Smooth muscle cell (in vitro differentiated cells): ENCODE measurements around the gene KLHDC8A. TPM values are rescaled to one million over a fixed set of nuclear protein-coding genes. Genes with fewer than 3 reads are reported as not detected.
"Not testable (repeated sequence)": the region's sequence is repeated elsewhere in the genome, so short reads cannot be mapped to it uniquely, and the experiment has no call there.

Source experiments
- DNase-seq: peaks from one replicate; lab custom pipeline; 2025; ENCODE audit not compliant: unreplicated experiment; lab: John Stamatoyannopoulos, UW
- H2AFZ ChIP-seq: fragments of 200-600 bp; sonication (generic); 2 replicates; pipeline ENCODE4 v1.6.0; 2016; ENCODE audit warnings: antibody characterized with exemption, low read depth, mild to moderate bottlenecking
- H3F3A ChIP-seq: fragments of 200-600 bp; sonication (generic); 2 replicates; pipeline ENCODE4 v1.6.0; 2017; ENCODE audit warnings: antibody characterized with exemption, low read depth
- H3K27ac ChIP-seq: fragments of 200-600 bp; sonication (generic); 2 replicates; pipeline ENCODE4 v1.5.1; 2016; ENCODE audit warnings: low read depth, mild to moderate bottlenecking
- H3K27me3 ChIP-seq: fragments of 200-600 bp; sonication (generic); 2 replicates; pipeline ENCODE4 v1.6.1; 2016; ENCODE audit warnings: low read depth, mild to moderate bottlenecking
- H3K36me3 ChIP-seq: fragments of 200-600 bp; sonication (generic); 2 replicates; pipeline ENCODE4 v1.5.1; 2016; ENCODE audit warnings: low read depth
- H3K4me1 ChIP-seq: fragments of 200-600 bp; sonication (generic); 2 replicates; pipeline ENCODE4 v1.5.1; 2016; ENCODE audit warnings: low read depth
- H3K4me2 ChIP-seq: fragments of 200-600 bp; sonication (generic); 2 replicates; pipeline ENCODE4 v1.6.0; 2016; ENCODE audit warnings: mild to moderate bottlenecking
- H3K4me3 ChIP-seq: fragments of 200-600 bp; sonication (generic); 2 replicates; pipeline ENCODE4 v1.5.1; 2016; ENCODE audit warnings: mild to moderate bottlenecking
- H3K79me2 ChIP-seq: fragments of 200-600 bp; sonication (generic); 2 replicates; pipeline ENCODE4 v1.6.0; 2016; ENCODE audit warnings: low read depth, mild to moderate bottlenecking
- H3K9ac ChIP-seq: fragments of 200-600 bp; sonication (generic); 2 replicates; pipeline ENCODE4 v1.6.0; 2016; ENCODE audit warnings: low read depth
- H3K9me3 ChIP-seq: fragments of 200-600 bp; sonication (generic); replicated peaks from 2 replicates; pipeline ENCODE4 v1.5.1; 2016; ENCODE audit warnings: low read depth
- H4K20me1 ChIP-seq: fragments of 200-600 bp; sonication (generic); 2 replicates; pipeline ENCODE4 v1.6.0; 2016; ENCODE audit warnings: low read depth
- CTCF ChIP-seq: fragments of 200-600 bp; sonication (generic); IDR thresholded peaks from 2 replicates; pipeline ENCODE4 v1.5.1; 2017; ENCODE audit warnings: borderline replicate concordance, mild to moderate bottlenecking, antibody characterized with exemption; ENCODE audit not compliant: insufficient read depth, poor library complexity, severe bottlenecking
- WGBS: methylation state at CpG from one replicate; pipeline ENCODE4 v1.1.7; 2016; ENCODE audit warnings: low lambda C conversion rate; 5-methylcytosine and 5-hydroxymethylcytosine counted together
- polyA plus RNA-seq: library from polyadenylated mRNA; unstranded; fragments of >200 nt; fragmentation: Nextera tagmentation; extraction: Ambion mirVana; gene quantifications from 2 replicates; pipeline ENCODE4 v1.2.1, GENCODE V29; 2016
- total RNA-seq: library from RNA; depleted of rRNA; stranded (reverse); fragments of >200 nt; gene quantifications from 2 replicates; pipeline ENCODE4 v1.2.3, GENCODE V29; 2014

KLHDC8A gene
- total and polyA plus RNA-seq, 2 experiments from 2014 or later: 0.33 TPM; not detected in 1

DNA sequence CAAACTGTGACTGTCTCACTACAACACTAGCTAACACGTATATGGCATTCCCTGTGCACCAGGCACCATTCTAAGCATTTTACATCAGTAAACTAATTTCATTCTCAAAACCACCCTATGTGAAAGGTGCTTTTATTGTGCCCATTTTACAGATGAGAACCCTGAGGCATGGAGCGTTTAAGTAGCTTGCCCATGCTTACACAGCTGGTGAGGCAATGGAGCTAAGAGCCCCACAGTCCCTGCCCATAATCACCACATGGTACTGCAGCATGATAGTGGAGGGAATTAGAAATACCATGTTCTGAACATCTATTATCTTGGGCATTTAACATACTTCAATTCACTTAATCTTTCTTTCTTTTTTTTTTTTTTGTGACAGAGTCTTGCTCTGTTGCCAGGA is 31.1 kb upstream of the KLHDC8A start:
- Histone ChIP-seq H3K4me1 (no peaks in the 10 kb centered on the region), H3K27ac (no peak overlapping the region), H4K20me1 (no peaks in the 10 kb centered on the region), H3K36me3 (no peaks in the 10 kb centered on the region), H3K9me3 (no peaks in the 10 kb centered on the region), H3K9ac (no peak overlapping the region), H3K79me2 (no peaks in the 10 kb centered on the region), H3K4me3 (no peak overlapping the region), H2AFZ (no peak overlapping the region), H3K4me2 (no peak overlapping the region), H3F3A (no peaks in the 10 kb centered on the region), H3K27me3 (peaks cover 5% of the 10 kb centered on the region)
- DNase-seq: no peak
- WGBS: 97% methylated on average over 2 of the region's 2 CpGs
- no peak for TF ChIP-seq CTCF

DNA sequence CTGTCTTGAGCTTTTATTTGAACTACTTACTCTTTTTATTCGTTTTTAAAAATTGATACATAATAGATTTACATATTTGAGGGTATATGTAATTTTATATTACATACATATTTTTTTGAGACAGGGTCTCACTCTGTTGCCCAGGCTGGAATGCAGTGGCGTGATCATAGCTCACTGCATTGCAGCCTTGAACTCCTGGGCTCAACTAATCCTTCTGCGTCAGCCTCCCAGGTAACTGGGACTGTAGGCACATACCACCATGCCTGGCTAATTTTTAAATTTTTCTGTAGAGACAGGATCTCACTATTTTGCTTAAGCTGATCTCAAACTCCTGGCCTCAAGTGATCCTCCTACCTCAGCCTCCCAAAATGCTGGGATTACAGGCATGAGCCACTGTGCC is 26.3 kb upstream of the KLHDC8A start:
- not testable (repeated sequence) for H3K9me3 ChIP-seq, H3F3A ChIP-seq, H3K9ac ChIP-seq, H3K79me2 ChIP-seq, H3K27ac ChIP-seq, H4K20me1 ChIP-seq, H3K4me2 ChIP-seq, H3K36me3 ChIP-seq, H3K4me1 ChIP-seq, DNase-seq, H2AFZ ChIP-seq, H3K27me3 ChIP-seq, H3K4me3 ChIP-seq
- WGBS: 84% methylated on average over 3 of the region's 3 CpGs

- DNase-seq: no peak
- H3K9me3 ChIP-seq: no peaks in the 10 kb centered on the region
- no peaks in the 10 kb centered on the region for H3K27me3 ChIP-seq
- no peak overlapping the region for H3K9ac ChIP-seq
- H4K20me1 ChIP-seq: no peaks in the 10 kb centered on the region
- no peaks in the 10 kb centered on the region for H3K36me3 ChIP-seq
- no peaks in the 10 kb centered on the region for H3K4me1 ChIP-seq
- no peaks in the 10 kb centered on the region for H3F3A ChIP-seq
- 76% methylated on average over 4 of the region's 4 CpGs for WGBS
- no peak overlapping the region for H2AFZ ChIP-seq
- no peaks in the 10 kb centered on the region for H3K79me2 ChIP-seq
- no peak for TF ChIP-seq CTCF
- H3K4me2 ChIP-seq: no peak overlapping the region
- no peak overlapping the region for H3K27ac ChIP-seq
- no peak overlapping the region for H3K4me3 ChIP-seq
These were observed 25.8 kb upstream of the KLHDC8A start for GRCh38 chr1:205382561-205382960.

DNA sequence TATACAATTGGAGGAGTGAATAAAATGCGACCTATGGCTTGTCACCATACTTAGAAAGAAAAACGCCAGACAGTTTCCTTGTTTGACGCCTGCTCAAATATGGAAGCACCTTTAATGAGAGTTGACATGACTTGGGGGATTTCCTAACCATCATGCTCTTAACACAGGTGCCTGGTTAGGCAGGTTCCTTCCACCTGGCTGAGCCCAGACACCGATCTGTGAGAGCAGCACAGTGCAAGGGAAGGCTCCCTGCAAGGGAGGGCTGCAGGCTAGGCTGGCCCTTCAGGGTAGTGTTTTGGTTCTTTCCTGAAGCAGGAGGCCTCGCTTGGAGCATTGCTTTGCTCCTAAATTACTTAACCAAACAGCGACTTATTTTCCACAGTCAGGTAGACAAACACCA is 24.6 kb upstream of the KLHDC8A start:
- WGBS: 88% methylated on average over 6 of the region's 6 CpGs
- Histone ChIP-seq H3K27me3 (no peaks in the 10 kb centered on the region), H3K9ac (no peak overlapping the region), H3K9me3 (no peaks in the 10 kb centered on the region), H3K79me2 (no peaks in the 10 kb centered on the region), H2AFZ (no peak overlapping the region), H3K4me3 (no peak overlapping the region), H4K20me1 (no peaks in the 10 kb centered on the region), H3K4me2 (no peak overlapping the region), H3K4me1 (no peaks in the 10 kb centered on the region), H3K36me3 (no peaks in the 10 kb centered on the region), H3F3A (peaks cover 4% of the 10 kb centered on the region), H3K27ac (no peak overlapping the region)
- no peak for TF ChIP-seq CTCF
- no peak for DNase-seq
